NCI-H2227 treated with DMSO at 0.1 percent for 48 hours (cell line): Measurements from ENCODE around the gene CSGALNACT2.

Source experiments
- DNase-seq: peaks from one replicate; lab custom pipeline; 2025; lab: John Stamatoyannopoulos, UW

Gene CSGALNACT2

DNA sequence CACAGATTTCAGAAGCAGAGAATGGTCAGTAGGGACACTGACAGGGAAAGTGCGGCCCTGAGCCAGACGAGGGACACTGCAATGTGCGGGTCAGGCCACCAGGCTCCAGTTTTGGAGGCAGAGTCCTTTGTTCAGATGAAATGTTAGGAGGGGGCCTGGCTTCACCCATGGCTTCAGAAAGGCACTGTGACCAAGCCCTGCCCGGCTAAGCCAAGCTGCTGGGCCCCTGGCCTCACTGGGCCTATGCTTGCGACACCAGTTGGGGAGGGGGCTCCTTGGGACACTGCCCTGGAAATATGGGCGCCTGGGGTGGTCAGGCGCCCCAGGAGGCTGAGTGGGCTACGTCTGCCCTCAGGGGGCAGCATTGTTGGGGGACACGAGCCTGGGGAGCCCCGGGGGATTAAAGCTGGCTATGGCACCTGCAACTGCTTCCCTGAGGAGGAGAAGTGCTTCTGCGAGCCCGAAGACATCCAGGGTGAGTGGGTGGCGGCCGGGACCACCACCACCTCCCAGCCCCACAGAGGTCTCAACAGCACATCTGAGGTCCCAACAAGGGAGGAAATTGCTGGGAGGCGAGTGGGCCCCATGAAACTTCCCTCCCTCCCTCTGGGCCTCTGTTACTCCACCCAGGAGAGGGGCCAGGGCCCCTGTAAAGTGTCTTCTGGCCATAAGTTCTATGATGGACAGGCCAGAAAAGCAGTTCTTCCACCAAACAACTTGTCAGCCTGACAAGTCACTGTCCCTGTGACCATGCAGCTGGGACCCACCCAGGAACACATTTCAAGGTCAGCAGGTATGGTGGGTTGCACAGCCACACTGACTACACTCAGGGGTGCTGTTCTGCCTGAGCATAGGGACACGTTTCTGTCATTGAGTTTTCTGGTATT, 24.8 kb upstream of the CSGALNACT2 start:
- no peak for DNase-seq

DNA sequence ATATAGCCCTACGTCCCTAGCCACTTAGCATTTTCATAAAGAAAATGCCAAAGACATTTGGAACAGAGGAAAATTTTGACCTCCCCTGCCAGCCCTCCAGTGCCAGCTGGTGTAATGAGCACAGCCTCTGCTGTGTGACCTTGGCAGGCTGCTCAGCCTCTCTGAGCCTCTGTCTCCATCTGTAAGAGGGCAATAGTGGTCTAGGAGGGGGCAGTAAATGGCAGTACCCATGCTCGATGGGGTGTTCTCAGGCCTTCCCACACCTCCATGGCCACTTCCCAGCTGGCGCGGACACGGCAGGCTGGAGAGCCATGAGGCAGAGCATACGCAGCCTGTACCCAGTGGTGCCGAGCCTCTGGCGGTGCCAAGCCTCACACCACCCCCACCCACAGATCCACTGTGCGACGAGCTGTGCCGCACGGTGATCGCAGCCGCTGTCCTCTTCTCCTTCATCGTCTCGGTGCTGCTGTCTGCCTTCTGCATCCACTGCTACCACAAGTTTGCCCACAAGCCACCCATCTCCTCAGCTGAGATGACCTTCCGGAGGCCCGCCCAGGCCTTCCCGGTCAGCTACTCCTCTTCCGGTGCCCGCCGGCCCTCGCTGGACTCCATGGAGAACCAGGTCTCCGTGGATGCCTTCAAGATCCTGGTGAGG, 24.0 kb upstream of the CSGALNACT2 start:
- DNase-seq = no peak

DNA sequence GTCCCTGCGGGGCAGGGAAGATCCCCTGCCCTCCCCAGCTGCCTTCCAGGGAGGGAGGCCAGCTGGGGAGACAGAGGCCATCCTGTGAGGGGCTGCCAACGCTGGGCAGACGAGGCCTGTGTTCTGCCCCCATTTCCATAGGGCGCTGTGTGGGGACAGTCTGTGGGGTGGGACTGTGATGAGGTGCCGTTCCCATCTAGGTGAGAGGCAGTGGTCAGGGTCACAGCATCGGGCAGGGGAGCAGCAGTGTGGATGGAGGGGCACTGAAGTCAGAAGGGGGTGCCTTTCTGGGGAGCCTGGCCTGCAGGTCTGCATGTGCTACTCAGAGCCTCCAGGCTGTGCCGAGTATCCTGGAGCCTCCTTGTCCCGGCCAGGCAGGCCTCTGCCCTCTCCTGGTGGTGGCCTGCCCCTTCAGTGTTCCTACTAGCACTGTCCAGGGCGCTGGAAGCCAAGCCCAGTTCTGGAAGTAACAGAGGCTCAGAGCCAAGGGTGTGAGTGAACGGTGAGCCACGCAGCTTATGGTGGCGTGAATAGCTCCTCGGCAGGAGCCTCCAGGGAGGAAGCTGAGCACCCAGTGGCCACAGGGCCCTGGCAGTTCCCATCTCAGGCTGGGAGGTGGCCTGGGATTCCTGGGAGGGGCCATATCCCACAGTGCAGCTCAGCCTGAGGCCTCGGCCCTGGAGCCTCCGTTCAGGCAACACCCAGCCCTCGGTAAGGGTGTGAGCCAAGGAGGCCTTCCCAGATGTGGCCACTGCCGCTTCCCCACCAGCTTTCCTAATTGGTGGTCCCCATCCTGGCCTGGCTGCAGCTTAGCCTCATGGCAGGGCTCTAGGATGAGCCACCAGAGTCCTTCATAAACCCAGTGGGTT, 23.3 kb upstream of the CSGALNACT2 start:
- no peak for DNase-seq

DNA sequence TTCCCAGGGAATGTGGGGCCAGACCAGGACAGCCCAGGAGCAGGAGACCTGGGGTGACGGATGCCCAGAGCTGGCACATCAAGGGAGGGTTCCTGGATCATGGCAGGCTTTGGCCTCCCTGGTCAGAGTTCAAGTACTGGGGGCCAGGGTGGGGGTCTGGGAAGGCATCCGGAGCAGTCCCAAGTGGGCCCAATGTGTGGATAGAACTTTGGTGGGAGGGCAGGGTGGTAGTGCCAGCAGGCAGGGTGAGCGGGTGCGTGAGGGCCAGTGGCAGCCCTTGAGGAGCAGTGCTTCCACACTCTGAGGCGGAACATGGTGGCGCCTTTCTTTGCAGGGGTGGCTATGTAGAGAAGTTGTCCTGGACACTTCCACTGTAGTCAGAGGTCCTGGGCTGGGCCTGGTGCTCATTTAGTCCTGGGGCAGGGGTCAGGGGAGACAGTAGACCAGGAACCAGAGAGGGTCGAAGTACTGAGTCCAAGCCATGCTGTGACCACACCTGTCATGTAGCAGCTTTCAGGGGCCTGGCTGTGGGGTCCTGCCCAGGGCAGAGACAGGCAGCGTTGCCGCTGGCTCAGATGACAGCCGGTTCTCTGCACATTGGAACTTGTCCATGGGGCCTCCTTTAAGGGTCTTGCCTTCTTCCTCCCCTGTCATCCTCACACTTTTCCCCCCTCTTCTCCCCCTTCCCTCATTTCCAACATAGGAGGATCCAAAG, 22.2 kb upstream of the CSGALNACT2 start:
- no peak for DNase-seq

DNA sequence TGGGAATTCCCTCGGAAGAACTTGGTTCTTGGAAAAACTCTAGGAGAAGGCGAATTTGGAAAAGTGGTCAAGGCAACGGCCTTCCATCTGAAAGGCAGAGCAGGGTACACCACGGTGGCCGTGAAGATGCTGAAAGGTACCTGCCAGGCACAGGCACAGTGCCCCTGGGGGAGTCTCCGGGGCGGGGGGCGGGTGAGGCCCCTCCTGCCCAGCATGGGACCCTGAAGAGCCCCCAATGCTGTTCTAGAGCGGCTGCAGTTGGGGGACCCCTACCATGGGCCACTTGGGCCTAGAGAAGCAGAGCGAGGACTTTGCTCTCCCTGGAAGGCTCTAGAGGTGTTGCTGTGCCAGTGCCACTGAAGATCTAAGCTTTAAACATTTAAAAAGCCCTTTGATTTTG, 21.6 kb upstream of the CSGALNACT2 start:
- DNase-seq = no peak

DNA sequence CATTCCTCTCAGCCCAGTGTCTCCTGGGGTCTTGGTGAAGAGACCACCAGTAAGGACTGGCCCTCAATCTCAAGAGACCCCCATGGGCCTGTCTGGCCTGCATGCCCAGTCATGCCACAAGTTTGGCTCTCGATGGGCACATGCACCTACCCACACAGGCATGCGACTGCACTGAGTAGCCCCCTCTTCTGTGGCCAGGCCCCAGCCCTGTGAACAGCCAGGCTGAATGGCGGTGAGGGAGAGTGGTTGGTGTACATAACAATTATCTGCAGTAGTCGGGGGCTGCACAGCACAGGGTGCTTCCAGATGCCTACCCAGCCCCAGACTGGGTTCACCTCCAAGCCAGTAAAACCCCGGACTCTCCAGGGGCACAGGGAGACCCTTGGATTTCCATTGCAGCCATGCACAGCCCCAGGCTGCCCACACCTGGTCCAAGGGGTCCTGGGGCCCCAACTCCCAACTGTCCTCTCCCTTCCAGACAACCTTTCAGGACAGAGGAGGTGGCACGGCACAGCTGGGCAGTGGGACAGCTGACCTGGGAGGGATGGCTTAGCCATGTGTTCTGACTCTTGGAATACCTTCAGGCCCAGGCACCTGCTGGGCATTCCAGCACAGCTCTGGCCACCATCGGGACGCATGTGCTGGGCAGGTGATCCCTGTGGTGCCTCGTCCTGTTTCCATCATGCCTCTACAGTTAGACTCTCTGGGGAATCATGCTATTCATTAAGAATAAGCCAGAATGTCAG, 21.0 kb upstream of the CSGALNACT2 start:
- no peak for DNase-seq

DNA sequence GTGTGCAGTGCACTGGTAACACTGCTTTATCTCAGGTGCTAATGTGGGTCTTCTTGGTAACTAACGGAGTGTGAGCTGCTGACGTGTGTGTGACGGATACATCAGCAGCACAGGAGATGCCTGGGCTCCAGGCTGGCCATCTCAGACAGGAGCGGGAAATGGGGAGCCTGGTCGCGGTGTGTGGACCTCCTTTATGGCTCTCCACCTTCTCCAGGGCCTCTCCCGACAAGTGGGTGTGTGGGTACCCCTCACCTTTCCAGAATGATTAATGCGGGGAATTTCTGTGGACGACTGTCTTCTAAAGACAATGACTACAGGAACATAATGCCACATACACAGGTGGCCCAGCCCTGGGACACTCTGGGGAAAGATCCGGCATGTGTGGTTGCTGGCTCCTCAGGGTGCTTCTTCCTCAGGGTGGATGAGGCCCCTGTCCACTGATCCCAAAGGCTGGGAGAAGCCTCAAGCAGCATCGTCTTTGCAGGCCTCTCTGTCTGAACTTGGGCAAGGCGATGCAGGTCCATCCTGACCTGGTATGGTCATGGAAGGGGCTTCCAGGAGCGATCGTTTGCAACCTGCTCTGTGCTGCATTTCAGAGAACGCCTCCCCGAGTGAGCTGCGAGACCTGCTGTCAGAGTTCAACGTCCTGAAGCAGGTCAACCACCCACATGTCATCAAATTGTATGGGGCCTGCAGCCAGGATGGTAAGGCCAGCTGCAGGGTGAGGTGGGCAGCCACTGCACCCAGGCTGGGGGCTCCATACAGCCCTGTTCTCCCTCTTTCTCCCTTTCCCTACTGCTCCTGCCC, 20.3 kb upstream of the CSGALNACT2 start:
- no peak for DNase-seq

DNA sequence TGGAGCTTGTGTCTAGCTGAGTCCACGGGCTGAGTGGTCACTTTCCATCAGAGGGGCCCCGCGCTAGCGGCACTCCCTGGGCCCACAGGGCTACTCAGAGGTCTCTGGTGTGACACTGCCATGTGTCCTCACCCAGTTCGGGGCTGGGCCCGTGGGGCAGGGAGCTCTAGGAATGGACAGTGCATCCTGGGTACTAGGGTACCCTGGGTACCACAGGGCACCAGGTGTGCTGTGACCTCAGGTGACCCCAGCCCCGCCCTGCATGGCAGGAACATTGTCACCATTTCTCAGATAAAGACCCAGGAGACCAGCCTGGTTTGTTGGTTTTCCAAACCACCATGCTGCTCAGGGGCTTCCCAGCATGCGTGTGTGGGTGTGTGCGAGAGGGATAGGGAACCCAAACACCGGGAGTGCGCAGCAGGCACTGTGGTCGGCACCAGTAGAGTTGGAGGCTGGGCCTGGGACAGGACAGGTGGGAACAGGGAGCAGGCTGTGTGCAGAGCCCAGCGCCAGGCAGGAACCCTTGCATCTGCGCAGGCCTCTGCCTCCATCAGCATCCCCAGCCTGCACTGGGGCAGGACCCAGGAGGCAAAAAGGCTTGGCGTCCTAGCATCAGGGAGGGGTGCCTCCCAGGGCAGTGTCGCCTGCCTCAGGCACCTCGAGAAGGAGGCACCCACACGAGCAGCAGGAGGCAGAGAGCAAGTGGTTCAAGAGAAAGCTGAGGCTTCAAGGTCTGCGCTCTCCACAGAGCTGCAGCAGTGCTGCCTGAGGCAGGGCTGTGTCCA, 19.4 kb upstream of the CSGALNACT2 start:
- no peak for DNase-seq

DNA sequence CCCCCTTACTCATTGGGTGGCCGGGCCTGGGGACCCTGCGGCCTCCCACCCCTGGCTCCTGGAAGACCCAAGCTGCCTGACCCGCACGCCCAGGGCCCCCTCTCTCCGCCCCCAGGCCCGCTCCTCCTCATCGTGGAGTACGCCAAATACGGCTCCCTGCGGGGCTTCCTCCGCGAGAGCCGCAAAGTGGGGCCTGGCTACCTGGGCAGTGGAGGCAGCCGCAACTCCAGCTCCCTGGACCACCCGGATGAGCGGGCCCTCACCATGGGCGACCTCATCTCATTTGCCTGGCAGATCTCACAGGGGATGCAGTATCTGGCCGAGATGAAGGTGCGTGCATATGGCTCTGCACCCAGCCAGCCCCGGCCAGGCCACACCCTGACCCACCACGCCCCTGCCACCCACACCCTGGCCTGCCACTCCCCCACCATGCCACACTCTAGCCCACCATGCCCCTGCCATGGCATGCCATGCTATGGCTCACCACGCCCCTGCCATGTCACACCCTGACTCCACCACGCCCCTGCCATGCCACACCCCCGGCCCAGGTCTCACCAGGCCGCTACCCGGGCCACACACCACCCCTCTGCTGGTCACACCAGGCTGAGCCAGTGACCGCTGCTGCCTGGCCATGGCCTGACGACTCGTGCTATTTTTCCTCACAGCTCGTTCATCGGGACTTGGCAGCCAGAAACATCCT, 18.7 kb upstream of the CSGALNACT2 start:
- no peak for DNase-seq

DNA sequence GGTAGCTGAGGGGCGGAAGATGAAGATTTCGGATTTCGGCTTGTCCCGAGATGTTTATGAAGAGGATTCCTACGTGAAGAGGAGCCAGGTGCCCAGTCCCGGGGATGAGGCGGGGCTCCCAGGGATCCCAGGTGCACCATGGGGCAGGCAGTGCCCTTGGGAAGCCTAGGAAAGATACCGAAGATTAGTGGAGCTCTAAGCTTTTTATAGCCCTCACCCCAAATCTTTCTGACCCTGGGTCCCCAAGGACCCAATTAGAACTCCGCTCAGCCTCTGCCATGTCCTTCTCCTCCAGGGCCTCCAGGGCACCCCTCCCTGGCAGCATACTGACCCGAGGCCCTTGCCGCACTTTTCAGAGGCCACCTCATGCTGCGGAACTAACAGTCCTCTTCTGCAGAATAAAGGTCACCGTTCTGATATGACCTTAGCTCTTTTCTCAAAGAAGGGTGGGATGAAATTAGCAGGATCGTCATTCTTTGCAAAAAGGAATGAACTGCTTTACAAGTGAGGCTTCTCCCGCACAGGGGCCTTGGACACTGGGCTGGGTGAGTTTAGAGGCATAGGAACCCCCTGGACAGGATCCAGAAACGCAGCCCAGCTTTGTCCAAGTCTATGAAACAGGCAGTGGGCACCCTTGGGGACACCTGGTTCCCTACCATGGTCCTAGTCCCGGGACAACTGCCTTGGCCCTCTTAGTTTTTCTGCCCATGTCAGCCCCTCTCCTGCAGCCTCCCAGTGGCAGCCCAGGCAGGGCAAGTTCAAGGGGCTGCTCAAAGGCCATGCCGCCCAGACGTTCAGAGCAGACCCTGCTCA, 17.9 kb upstream of the CSGALNACT2 start:
- no peak for DNase-seq

DNA sequence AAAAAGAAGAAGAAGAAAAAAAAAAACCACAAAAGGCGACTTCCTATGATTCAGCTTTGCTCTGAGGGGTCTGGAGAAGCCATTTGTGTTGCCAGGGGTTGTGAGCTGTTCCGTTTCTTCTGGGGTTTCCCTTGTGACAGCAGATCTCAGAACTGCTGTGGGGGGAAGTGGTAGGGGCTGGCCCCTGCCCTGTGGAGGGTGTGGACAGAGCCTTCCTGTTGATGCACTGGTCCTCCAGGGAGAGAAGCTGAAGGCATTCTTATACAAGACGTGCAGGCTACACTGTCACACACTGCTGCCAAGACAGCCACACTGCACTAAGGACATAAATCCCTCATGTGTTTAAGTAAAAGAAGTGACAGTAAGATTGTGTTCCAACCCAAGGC, 17.3 kb upstream of the CSGALNACT2 start:
- no peak for DNase-seq

DNA sequence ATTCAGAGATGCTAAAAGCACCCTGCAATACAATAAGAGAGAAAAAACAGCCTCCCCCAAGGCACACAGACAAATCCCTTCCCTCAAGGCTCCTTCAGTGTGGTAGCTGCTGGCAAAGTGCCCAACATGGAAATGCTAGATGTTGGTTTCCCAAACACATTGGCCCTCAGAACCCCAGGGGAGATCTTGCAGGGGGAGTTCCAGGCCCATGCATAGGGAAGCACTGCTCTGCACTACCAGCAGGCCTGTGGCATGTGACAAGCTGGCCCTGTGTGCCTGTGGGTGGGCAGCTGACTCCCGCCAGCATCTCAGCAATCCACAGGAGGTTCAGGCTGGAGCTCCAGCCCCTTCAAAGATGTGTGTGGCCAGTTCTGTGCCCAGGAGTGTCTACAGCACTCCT, 16.8 kb upstream of the CSGALNACT2 start:
- DNase-seq = no peak

DNA sequence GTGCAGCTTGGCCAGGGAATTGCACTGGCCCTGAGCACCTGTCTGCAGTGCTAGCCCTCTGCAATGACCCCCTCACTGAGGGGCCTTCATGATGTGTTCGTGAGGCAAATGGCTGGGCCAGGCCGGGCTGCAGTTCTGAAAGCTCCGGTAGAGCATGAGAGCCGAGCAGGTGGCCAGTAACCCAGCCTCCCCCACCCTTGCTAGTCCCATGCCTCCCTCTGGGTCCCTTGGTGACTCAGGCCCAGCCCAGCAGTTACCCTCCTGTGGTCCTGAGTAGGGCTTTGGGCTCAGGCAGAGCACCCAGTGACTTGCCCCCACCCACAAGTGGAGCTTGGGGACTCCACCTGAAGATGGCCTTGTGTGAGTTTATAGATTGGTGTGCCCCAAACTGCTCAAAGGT, 16.1 kb upstream of the CSGALNACT2 start:
- no peak for DNase-seq

DNA sequence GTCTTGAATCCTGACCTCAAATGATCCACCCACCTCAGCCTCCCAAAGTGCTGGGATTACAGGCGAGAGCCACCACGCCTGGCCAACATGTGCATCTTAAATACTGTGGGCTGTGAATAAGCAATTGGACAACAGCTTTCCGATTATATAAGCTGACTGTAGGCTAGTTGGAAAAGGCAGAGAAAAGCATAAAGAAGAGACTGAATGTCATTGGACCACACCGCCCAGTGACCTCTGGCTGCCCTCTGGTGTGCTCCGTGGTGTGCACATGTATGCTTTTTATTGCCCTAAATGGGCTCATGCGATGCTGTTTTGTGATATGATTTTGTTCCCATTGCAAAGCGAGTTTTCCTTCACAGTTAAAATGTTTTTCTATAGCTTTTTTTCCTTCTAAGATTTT, 15.4 kb upstream of the CSGALNACT2 start:
- no peak for DNase-seq

DNA sequence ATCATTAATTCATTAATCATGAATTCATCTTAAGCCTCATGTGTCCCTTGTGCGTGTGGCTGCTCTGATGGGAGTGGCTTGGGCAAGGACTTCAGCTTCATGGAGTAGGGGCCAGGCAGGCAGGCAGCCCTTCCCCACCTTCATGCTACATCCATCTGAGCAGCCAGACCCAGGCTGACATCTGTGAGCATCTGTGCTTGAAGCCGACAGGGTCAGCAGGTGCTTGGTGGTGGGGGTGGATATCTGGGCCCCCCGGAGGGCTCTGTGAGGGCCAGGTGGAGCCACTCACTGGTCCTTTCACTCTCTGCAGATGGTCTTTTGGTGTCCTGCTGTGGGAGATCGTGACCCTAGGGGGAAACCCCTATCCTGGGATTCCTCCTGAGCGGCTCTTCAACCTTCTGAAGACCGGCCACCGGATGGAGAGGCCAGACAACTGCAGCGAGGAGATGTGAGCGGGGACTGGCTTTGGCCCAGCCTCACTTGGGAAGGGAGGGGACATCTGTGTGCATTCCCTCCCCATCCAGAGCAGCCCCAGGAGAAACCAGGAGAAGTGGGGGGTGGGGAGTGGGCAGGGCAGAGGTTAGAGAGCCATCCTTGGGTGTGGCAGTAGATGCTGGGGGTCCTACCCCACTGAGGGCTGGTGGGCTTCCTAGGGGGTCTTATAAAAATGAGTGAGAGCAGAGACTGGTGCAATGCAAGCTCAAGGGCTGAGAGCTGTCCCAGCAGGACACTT, 14.7 kb upstream of the CSGALNACT2 start:
- DNase-seq = no peak

DNA sequence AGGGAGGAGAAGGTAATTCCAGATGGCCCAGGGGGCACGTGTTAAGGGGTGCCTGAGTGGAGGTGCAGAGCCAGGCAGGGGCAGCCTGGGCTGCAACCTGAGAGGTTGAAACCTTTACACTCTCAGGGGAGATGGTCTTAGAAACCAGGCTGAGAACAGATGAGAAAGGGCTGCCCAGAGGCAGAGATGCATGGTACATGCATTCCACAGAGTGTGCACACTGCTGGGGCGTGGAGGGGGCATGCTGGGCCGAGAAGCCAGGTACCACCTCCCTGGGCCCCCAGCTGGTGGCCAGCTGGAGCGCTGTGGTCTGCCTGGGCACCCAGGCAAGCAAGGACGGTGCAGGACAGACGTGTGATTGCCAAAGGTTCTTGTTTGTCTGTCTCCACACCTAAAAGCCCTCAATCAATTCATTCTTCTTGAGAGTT, 14.1 kb upstream of the CSGALNACT2 start:
- no peak for DNase-seq

DNA sequence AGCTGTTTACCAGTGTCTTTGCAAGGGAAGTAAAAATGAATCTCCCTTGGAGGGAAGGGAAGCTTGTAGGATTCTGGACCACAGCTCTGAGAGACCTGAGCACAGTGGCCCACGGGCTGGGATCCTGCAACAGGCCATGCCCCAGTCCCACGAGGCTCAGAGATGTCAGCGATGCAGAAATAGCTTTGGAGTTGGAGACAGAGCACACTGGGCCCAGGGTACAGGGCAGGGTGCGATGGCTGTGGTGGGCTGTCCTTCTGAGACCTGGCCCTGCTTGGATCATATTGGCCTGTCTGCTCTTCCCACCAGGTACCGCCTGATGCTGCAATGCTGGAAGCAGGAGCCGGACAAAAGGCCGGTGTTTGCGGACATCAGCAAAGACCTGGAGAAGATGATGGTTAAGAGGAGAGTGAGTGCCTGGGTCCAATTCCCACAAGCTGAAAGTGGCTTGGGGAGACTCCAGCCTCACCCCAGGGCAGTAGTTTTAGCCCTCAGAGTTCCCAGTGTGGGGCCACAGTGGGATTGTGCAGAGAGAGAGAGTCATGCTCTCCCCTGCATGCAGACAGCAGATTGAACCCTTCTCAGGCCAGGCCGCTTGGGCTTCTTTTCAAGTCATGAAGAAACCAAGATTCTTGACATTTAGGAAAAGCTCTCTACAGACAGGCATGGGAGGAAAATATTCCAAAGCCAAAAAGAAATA, 13.5 kb upstream of the CSGALNACT2 start:
- no peak for DNase-seq
